Daoy (cell line): Measurements from ENCODE around the gene STK16. TPM values are rescaled to one million over a fixed set of nuclear protein-coding genes. Genes with fewer than 3 reads are reported as not detected.
"Not testable (repeated sequence)": the region's sequence is repeated elsewhere in the genome, so short reads cannot be mapped to it uniquely, and the experiment has no call there.

Source experiments
- DNase-seq: peaks from one replicate; pipeline ENCODE4 v3.0.0-alpha.2; 2015; ENCODE audit warnings: low read depth
- total RNA-seq: library from RNA; depleted of rRNA; stranded (reverse); fragments of >200 nt; shearing (Covaris generic); gene quantifications from 2 replicates; pipeline ENCODE4 v1.2.3, GENCODE V29; 2014

The STK16 gene
- total RNA-seq, 1 experiment from 2014 or later, result 8.9 TPM

DNA sequence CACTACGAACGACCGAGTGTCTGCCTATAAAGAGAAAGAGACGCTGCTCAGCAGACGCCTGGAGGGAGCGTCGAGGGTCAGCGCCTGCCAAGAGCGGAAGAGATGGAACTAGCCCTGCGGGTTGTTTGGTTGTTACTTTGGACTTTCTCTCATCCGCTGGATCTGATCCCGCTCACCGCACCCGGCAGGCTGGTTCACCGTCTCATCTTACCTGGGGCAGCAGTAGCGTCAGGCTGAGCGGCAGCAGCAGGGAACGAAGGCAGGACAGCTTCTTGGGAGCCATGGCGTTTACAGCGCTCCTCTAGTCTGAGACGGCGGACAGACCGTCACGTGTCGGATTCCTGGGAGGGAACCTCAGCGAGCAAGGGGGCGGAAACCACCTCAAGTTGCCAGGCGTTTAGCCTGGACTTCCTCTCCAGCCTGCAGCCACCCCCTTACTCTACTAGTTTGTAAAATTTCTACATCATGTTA is 2.0 kb upstream of the STK16 start:
- no peak for DNase-seq

DNA sequence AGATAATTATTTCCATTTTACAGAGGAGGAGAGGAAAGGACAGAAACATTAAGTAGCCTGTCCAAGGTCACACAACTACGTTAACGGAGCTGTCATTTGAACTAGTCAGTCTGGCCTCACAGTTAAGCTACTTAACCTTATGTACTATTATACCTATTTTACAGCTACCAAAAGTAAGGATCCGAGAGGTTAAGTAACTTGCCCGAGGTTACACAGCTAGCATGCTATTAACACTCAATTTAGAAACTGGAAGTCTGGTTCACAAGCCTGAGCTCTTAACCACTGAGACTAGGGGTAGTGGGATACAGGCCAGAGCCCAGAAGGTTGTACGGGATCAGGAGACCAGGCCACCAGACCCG is 511 bp upstream of the STK16 start:
- no peak for DNase-seq

DNA sequence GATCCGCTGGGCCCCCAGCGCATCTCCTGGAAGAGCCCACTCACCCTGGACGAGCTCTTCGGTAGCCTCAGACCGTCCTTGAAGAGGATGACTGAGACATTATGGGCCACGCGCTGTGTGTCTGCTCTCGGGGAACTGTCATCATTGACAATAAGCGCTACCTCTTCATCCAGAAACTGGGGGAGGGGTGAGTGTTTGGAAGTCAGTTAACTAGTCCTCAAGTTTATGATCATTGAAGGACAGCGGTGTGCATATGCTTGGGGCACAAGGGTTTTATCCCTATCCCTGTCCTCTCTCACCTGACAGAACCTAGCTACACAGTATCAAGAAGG is 586 bp downstream of the STK16 start:
- no peak for DNase-seq

DNA sequence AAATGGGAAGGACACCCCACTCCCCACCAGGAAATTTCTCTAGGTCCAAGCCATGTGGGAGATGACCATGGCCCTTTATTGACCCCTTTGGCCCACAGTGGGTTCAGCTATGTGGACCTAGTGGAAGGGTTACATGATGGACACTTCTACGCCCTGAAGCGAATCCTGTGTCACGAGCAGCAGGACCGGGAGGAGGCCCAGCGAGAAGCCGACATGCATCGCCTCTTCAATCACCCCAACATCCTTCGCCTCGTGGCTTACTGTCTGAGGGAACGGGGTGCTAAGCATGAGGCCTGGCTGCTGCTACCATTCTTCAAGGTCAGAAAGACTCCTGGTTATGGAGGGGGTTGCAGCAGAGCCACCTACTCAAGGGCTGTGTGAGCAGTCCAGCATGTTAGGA is 1.3 kb downstream of the STK16 start:
- DNase-seq, result no peak

DNA sequence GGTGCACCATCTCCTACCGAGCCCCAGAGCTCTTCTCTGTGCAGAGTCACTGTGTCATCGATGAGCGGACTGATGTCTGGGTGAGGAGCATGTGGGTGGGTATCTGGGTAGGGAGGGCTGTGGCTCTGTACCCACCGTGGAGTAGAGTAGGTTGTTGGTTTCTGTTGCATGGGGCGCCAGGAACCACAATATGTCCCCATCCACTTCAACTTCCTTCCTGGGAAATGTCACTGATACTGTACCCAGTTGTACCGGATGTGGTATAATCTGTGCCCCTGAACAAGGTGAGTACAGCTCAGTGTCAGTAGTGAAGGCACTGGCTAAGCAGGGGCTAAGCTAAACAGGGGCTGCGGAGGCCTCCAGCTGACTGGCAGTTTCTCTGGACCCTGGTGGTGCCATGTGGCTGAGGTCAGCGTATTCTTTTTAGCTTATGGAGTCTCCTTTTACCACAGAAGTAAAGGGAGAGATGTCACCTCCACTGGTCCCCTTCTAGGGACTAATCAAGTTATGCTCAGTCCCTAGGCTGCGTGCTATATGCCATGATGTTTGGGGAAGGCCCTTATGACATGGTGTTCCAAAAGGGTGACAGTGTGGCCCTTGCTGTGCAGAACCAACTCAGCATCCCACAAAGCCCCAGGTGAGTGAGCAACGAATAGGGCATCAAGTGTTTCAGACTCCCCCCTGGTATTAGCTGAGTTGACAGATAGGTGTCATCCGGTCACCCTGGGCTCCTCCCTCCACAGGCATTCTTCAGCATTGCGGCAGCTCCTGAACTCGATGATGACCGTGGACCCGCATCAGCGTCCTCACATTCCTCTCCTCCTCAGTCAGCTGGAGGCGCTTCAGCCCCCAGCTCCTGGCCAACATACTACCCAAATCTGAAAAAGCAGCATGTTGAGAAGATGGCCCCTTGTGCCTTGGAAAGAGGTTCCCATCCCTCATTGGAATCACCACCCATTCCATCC is 2.7 kb downstream of the STK16 start:
- no peak for DNase-seq

DNA sequence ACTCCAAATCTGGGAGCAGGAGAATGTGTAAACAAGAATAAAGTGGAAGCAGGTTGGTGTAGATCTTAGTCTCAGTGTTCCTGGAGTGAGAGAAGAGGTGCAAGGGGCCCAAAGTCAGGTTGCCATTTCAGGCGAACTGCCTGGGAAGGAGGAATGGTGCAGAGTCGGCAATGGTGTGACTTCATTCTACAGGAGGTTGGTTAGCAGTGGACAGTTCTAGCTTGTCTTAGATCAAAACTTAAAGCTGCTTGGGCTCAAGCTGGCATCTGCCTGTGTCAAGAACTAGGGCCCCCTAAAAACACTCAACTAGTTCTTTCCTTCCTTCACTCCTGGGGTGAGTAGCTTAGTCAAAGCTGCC is 3.5 kb downstream of the STK16 start:
- DNase-seq, result no peak

DNA sequence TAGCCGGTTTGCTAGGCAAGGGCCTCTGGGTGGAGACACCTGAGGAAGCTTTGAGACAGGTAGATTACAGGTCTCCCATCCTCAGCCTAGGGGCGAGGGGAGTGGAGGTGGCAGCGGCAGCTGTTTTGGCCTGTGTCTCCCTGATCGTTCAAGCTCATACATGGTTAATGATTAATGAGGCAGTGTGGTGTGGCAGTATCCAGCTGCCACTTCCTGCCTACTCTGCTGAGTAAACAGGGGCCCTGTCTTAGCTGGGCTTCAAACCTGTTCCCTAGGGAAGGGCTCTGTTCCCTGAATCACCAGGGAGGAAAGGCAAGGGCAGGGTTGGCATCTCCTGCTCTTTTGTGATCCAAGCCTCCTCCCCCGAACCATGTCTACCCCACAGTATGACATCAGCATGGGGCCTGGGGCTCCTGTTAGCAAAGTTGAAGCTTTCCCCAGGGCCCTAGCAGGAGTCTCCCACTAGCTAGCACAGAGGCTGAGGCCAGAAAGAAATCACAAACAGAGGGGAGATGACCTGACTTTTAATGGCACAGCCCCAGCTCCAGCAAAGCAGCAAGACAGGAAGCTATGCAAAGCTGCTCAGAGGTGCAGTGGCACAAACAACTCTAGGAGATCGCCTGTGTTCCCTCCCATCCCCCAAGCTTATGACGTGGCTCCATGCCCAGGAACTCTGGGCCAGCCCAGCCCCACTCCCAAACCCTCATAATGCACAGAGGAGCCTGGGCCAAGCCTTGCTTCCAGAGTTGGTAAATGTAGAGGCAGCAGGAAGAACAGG is 4.1 kb downstream of the STK16 start:
- DNase-seq, result peak; percentile 89

DNA sequence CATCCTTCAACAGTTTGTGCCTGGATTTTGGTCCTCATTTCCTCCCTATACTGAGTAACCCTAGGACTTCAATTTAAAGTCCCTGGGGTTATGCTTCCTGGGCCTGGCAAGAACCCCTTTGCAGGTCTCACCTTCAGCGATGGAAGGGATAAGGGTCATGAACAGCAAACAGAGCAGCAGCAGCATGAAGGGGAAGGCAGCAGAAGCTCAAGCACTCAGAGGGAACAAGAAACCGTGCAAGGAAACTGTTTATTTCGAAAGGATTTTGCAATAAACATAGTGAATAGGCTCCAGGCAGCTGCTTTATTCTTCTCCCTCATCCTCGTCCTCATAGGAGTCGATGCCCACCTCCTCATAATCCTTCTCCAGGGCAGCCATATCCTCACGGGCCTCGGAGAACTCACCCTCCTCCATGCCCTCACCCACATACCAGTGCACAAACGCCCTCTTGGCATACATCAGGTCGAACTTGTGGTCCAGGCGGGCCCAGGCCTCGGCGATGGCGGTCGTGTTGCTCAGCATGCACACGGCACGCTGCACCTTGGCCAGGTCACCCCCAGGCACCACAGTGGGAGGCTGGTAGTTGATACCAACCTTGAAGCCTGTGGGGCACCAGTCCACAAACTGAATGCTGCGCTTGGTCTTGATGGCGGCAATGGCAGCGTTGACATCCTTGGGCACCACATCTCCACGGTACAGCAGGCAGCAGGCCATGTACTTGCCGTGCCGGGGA is 4.9 kb downstream of the STK16 start:
- DNase-seq, result no peak

DNA sequence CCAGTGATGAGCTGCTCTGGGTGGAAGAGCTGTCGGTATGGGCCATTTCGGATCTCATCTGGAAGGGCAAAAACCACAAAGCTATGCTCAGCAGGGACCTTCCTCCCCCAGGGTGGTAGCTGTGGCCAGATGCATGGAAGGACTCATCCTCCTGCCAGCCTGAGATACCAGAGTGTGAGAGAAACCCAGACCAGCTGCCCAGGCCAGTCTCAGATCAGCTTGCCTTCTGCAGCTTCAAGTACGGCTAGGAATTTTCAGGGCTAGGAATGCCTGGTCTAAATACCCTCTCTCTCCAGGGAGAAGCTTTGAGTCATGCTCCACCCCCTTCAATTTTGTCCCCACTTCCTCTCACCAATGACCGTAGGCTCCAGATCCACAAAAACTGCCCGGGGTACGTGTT is 6.4 kb downstream of the STK16 start:
- DNase-seq, result peak; percentile 35

DNA sequence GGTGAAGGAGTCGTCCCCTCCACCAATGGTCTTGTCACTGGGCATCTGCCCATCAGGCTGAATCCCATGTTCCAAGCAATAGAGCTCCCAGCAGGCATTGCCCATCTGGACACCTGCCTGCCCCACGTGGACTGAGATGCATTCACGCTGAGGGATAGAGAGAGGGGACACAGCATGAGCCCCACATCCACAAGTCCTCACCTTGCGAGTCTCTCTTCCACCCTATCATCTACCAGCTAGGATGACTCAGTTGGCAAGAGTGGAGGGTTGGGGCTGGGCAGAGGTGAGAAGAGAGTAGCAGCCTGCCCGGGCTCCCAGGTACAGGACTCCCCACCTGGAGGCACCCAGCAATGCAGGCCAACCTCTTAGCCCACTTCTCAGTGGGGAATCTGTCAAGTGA is 6.8 kb downstream of the STK16 start:
- DNase-seq, result peak; percentile 28

DNA sequence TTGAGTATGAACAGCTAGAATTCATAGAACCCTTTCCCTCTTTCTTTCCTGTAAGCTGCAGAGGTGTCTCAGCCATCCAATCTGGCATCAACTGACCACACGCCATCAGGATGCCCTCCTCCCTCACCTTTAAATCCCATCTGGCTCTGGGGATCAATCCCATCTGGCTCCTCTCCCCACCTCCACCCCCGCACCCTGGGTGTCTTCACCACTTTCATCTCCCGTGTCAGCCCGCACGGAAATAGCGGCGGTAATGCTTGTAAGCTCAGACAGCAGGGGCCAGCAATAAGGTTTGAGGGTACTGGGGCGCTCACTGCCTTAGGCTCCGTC is 7.3 kb downstream of the STK16 start:
- no peak for DNase-seq

DNA sequence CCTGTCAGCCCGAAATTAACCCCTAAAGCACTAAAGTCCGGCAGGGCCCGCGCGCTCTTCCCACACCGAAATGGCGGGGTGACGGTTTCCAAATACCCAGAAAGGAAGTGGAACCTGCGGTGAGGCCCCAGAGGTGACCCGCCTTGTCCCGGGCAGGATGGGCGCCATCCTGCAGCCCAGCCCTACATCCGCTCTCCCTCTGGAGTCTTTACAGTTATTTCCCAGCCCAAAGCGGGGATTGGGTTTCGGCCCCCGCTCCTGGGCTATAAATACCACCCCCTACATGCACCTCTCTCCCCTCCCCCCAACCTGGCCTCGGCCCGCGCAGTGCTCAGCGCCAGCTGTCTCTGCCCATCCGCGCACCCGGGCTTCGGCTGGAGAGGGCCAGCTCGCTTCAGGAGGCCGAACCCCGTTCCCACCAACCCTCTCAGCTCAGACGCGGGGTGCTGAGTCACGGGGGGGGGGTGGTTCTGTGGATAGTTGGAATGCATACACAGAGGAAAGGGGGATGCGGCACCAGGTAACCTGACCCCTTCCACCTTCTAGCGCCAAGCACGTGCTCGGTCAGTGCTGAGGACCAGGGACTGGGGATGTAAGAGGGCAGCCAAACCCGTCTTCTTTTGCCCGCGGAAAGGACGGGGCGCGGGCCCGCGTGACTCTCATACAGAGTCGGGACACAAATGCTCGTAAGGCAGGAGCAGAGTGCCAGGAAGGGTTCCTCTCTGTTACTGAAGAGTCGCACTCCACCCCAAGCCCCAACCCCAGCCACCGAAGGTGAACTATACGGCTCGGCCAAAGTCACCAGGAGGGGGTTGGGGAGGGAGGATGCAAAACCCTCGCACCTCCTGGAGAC is 7.8 kb downstream of the STK16 start, which contains the start of gene TUBA4B:
TSS of gene TUBA4B (plus strand) at position 344 of the 853 bp plus-strand sequence. CDS start at position 509, 165 bp downstream.
- DNase-seq, result peak; percentile 81

DNA sequence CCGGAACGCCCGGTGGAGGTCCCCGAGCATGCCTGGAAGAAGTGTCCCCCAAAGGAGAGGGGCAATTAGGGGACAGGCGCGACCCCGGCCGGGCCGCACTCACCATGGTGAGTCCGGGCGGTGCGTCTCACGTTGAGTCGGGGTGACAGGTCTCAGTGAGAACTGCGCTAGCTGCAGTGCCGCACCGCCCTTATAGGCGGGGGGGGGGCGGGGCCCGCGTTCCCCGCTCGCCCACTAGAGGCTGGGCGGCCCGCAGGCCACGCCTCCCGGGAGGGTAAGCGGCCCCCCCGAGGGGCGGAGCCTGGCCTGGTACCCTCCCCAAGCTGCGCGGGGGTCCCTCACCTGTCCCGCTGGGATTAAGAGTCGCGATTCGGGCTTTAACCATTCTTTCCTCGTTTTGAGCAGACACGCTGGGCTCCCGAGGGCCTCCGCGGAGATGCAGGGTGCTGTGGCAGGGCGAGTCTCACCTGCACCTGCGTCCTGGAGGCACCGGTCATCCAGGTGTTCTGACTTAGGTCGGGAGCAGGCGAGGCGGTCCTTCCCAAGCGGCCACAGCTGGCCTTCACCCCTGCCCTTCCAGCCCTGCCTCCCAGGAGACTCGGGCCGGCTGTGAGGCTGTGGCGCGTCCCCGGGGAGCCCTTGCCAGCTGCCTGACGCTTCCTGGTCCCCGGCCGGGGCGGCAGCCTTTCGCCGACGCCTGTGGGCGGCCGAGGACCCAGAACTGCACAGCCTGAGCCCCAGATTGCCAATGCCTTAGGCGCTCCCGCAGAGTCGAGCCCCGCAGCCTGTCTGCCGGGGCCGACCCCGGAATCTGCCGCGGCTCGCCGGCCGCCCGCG is 8.7 kb downstream of the STK16 start, which contains the start of gene TUBA4A:
TSS of gene TUBA4A (minus strand) at position 166 of the 837 bp plus-strand sequence. CDS start at position 106, 60 bp downstream.
- peak; percentile 87 for DNase-seq

DNA sequence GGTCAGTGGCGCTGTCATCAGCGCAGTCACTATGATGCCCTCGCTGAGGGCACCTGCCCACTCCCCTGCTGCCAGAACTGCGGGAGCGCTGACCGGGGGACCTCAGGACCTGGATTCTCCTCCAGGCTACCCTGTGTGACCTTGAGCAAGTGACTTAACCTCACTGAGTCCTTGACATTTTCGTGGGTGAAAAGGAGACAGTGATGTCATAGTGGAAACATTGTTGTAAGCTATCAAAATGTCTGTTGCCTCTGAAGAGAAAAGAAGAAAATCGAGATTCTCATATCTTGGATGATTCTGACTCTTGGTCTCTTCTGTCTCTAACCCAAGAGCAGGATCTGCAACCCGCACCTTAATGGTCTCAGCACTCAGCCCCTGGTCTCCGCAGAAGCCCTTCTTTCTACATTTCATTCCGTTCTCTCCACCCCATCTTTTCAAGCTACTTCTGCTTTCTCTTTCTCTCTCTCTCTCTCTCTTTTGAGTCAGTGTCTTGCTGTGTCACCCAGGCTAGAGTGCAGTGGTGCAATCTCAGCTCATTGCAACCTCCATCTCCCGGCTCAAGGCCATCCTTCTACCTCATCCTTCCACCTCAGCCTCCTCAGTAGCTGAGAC is 9.4 kb downstream of the STK16 start:
- no peak for DNase-seq

DNA sequence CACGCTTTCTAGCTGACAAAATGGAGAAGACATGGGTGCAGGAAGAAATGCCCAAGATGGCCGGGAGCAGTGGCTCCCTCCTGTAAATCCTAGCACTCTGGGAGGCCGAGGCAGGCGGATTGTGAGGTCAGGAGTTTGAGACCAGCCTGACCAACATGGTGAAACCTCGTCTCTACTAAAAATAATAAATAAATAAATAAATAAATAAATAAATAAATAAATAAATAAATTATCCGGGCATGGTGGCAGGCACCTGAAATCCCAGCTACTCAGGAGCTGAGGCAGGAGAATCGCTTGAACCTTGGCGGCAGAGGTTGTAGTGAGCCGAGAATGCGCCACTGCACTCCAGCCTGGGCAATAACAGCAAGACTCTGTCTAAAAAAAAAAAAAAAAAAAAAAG is 13.7 kb downstream of the STK16 start:
- DNase-seq, result not testable (repeated sequence)

DNA sequence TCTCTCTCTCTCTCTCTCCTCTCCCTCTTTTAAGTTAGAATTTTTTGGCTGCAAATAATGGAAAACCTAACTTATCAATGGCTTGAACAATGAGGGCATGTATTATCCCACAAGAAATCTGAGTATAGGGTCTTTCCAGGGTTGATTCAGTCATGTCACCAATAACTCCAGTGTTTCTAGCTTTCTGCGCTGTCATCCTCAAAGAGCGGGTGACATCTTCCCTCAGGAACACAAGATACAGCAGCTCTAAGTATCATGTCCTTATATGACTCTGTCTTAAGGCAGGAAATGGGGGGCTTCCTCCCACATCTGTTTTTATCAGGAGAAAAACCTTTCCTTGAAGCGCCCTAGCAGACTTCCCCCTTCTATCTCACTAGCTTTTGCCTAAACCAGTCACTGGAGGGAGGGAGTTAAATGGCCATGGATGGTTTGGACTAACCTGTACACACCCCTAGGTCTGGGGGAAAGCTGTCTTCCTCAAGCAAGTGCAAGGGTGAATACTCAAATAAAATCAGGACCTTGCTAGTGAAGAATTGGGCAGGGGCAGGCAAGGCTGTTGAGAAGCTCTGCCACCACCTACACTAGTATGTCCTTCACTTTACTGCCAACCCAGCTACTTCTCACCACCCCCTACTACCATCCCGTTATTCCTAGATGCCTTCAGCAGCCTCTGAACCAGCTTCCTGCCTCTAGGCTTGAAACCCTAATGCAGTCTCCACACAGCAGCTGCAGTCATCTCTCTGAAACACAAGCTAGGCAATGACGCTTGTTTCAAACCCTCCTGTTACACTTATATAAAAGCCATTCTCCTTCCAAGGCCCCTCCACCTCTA is 16.0 kb downstream of the STK16 start:
- no peak for DNase-seq

DNA sequence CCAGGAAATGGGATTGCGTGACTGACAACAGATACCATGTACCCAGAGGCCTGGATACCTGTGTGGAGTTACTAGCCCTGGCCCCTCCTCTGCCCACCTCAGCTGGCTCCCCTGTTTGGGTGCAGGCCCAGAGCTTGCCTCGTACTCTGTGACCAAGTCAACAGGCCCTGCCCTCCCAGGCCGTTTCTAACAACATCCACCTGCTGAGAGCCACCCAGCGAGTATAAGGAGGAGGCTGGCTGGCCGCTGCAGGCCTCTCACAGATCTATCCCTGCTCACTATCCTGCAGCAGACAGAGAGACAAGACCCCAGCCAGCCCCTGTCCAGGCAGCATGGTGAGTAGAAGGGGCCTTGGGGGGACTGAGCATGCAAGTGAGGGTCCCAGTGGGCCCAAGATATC is 21.0 kb downstream of the STK16 start:
- no peak for DNase-seq

DNA sequence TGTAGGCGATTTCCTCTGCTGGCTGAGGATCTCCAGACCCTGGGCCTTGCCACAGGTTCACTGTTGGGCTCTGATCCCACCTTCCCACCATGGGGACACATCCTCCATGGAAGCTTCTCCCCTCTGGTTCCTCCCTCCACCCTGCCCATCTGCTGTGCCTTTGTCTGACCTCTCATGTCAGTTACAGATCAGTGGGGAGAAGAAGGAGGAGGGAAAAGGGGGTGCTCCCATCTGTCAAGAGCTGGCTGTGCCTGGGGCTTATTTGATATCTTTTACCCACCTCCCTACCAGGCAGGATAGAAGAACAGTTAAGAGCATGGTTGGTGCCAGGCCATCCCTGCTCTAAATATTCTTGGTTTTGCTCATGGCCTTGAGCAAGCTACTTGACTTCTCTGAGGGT is 21.6 kb downstream of the STK16 start:
- DNase-seq, result no peak

DNA sequence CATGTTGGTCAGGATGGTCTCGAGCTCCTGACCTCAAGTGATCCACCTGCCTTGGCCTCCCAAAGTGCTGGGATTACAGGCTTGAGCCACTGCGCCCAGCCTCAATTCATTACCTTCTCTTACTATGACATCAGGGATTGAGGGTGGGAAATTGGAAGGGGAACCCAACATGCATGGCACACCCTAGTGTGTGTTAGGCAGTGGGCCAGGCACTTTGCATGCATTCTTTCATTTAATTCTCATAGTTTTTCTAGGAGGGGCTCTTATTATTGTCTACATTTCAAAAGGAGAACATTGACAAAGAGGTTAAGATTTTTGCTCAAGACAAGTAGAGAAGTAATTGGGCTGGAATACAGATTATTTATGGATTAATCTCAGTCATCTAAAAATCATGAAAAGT is 23.0 kb downstream of the STK16 start:
- no peak for DNase-seq
